Adrenal gland (tissue), 12 donors: Measurements from ENCODE around the gene AGA. TPM values are rescaled to one million over a fixed set of nuclear protein-coding genes. Genes with fewer than 3 reads are reported as not detected.

Experiments used
- DNase-seq, 7 donors: peaks; one replicate each; pipeline ENCODE4 v3.0.0-alpha.2; 2019 to 2020
- H3K27ac ChIP-seq, 5 donors: fragments of 200-600 bp; sonication (generic) in 4 of 5; 1 replicate in 3 of 5; 2 replicates in 2 of 5; pipeline versions ENCODE4 v1.5.1 to v1.8.0; 2016 to 2020; ENCODE audit warnings: mild to moderate bottlenecking in 1 of 5
- H3K27me3 ChIP-seq: fragments of 200-600 bp; 2 replicates; pipeline ENCODE4 v1.8.0; 2021
- H3K36me3 ChIP-seq, 2 donors: fragments of 200-600 bp; replicated peaks in 1 of 2; 1 replicate in 1 of 2; 2 replicates in 1 of 2; pipeline versions ENCODE4 v1.5.1 to v1.8.0; 2018 to 2022
- H3K4me1 ChIP-seq, 2 donors: fragments of 200-600 bp; replicated peaks in 1 of 2; 1 replicate in 1 of 2; 2 replicates in 1 of 2; pipeline versions ENCODE4 v1.5.1 to v1.8.0; 2018 to 2021
- H3K4me3 ChIP-seq, 4 donors: fragments of 200-600 bp; sonication (generic) in 3 of 4; one replicate each; pipeline ENCODE4 v1.5.1; 2016 to 2018
- H3K9me3 ChIP-seq, 3 donors: fragments of 200-600 bp; sonication (generic) in 1 of 3; replicated peaks in 1 of 3; 1 replicate in 2 of 3; 2 replicates in 1 of 3; pipeline versions ENCODE4 v1.5.1 to v1.8.0; 2016 to 2021
- CTCF ChIP-seq, 6 experiments: fragments of 450-650 bp in 4 of 6; fragments of 200-600 bp in 2 of 6; sonication (generic) in 1 of 6; IDR thresholded peaks; 1 replicate in 5 of 6; 2 replicates in 1 of 6; pipeline versions ENCODE4 v1.5.1 to v1.8.0; 2016 to 2021; ENCODE audit warnings: antibody characterized with exemption in 6 of 6, mild to moderate bottlenecking in 2 of 6, moderate library complexity in 1 of 6
- POLR2A ChIP-seq, 2 donors: fragments of 450-650 bp; IDR thresholded peaks; one replicate each; pipeline ENCODE4 v1.6.1; 2017; ENCODE audit warnings: antibody characterized with exemption in 2 of 2, mild to moderate bottlenecking in 2 of 2, moderate library complexity in 1 of 2
- WGBS, 4 donors: extraction: QIAGEN DNeasy Blood & Tissue Kit in 2 of 4; methylation state at CpG; one replicate each; pipeline versions ENCODE4 v1.1.5 to v1.1.7; 2013 to 2017; 5-methylcytosine and 5-hydroxymethylcytosine counted together
- intact Hi-C, 2 donors: fragments of 100-400 bp; cut with DNase I; formaldehyde crosslinking; loops; one replicate each; pipeline versions ENCODE4 v1.14.1 to v1.15.0; 2022 to 2023
- polyA plus RNA-seq, 3 donors: library from polyadenylated mRNA; stranded (reverse); fragments of 200-250 nt in 2 of 3; fragments of 350-450 nt in 1 of 3; fragmentation: Illumina TruSeq in 1 of 3; extraction: RNeasy Lipid Tissue Mini Kit (QIAGEN cat#74804) in 1 of 3; gene quantifications; one replicate each; pipeline ENCODE4 v1.2.3, GENCODE V29; 2013 to 2014
- total RNA-seq, 9 donors: library from RNA; depleted of rRNA in 4 of 9; stranded (reverse); fragments of >200 nt in 4 of 9; fragments of 120-200 nt in 1 of 9; fragmentation: NEBNext Ultra II Directional in 1 of 9; extraction: Animal tissue kit (Norgen Biotek cat#: 25700) in 1 of 9; gene quantifications; one replicate each; pipeline versions ENCODE4 v1.1.0 to v1.2.4, GENCODE V29; 2013 to 2023
- donor health status: healthy with polysubstance abuse.
- donor health status: Bipolar disorder and iron deficiency.
- donor health status: DM: yes; HTN: yes; CAD: no.
- donor health status: DM: no; HTN: no; CAD: no.
- donor health status: DM: no; HTN: no; CAD: no.
- donor health status: DM: yes; HTN: yes; CAD: no.

Gene AGA
- total and polyA plus RNA-seq, 12 donors: 8.8 to 66.9 (median 27.6) TPM

GRCh38 chr4:177483760-177484159 lies 41.5 kb upstream of the AGA start:
- no peak for DNase-seq
- Histone ChIP-seq H3K27ac (no peak overlapping the region), H3K27me3 (no peaks in the 10 kb centered on the region), H3K9me3 (no peaks in the 10 kb centered on the region), H3K4me3 (no peak overlapping the region), H3K4me1 (no peaks in the 10 kb centered on the region), H3K36me3 (no peaks in the 10 kb centered on the region)
- WGBS, 4 donors: 86 to 95% (median 88%) methylated on average over 3 of the region's 3 CpGs
- TF ChIP-seq POLR2A (IDR thresholded peaks at IDR 0.05) (no peak), CTCF (IDR thresholded peaks at IDR 0.05) (no peak)
- intact Hi-C loops: no loop called here

DNA sequence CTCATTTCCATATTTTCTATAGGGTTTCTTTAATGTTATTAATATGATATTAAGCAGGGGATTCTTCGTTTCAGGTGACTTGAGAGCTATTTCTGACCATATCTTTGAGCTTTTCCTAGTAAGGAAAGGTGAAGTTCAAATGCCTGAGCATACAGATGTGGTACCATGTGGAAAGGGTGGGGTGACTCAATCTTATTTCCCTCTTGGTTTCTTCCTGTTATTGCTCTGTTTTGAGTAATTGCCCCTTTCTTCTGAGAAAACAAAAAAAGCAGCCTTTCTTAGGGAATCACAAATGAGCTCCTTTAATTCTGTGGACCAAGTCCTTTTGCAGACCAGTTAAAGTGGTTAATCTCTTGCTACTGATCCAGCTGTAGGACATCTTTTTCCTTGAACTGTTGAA lies 41.0 kb upstream of the AGA start:
- DNase-seq: no peak
- Histone ChIP-seq H3K27ac (no peak overlapping the region), H3K9me3 (no peaks in the 10 kb centered on the region), H3K4me1 (no peaks in the 10 kb centered on the region), H3K4me3 (no peak overlapping the region), H3K27me3 (no peaks in the 10 kb centered on the region), H3K36me3 (no peaks in the 10 kb centered on the region)
- TF ChIP-seq CTCF (IDR thresholded peaks at IDR 0.05) (no peak), POLR2A (IDR thresholded peaks at IDR 0.05) (no peak)
- WGBS, 4 donors: 65 to 77% (median 70%) methylated on average over 1 of the region's 1 CpG
- intact Hi-C loops: no loop called here

GRCh38 chr4:177482367-177482766 lies 40.1 kb upstream of the AGA start:
- Histone ChIP-seq H3K9me3 (no peaks in the 10 kb centered on the region), H3K27ac (no peak overlapping the region)
- intact Hi-C loops: no loop called here

DNA sequence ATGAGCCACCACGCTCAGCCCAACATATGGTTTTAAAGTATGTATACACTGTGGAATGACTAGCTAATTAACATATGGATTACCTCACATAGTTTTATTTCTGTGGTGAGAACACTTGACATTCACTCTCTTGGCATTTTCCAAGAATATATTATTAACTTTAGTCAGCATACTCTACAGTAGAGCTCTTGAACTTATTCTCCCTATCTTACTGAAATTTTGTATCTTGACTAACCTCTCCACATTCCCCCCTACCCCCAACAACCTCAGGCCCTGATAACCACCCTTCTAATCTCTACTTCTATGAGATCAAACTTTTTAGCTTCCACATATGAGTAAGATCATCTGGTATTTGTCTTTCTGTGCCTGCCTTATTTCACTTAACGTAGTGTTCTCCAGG lies 38.6 kb upstream of the AGA start:
- WGBS, 4 donors: 94 to 97% (median 96%) methylated on average over 2 of the region's 2 CpGs

More at GRCh38 chr4:177482367-177482766, 40.1 kb upstream of the AGA start:
- H3K4me1 ChIP-seq: no peaks in the 10 kb centered on the region
- no peak overlapping the region for H3K4me3 ChIP-seq
- H3K36me3 ChIP-seq: no peaks in the 10 kb centered on the region
- TF ChIP-seq POLR2A (IDR thresholded peaks at IDR 0.05): no peak
- TF ChIP-seq CTCF (IDR thresholded peaks at IDR 0.05): no peak
- H3K27me3 ChIP-seq: no peaks in the 10 kb centered on the region
- no peak for DNase-seq

More for the DNA sequence above, 38.6 kb upstream of the AGA start:
- Histone ChIP-seq H3K36me3 (no peaks in the 10 kb centered on the region), H3K4me3 (no peak overlapping the region), H3K9me3 (no peaks in the 10 kb centered on the region), H3K4me1 (no peaks in the 10 kb centered on the region), H3K27me3 (no peaks in the 10 kb centered on the region), H3K27ac (no peak overlapping the region)
- TF ChIP-seq POLR2A (IDR thresholded peaks at IDR 0.05) (no peak), CTCF (IDR thresholded peaks at IDR 0.05) (no peak)
- DNase-seq: no peak
- intact Hi-C loops: no loop called here
